ENCODE measurements around the gene EXOC6B.

Gene EXOC6B

GRCh38 chr2:72800492-72800891 is 25.3 kb downstream of the EXOC6B start:
- DNase-seq (ENCODE audit: low read depth in 1 of 2, low spot score in 1 of 2), result no peak
- TF ChIP-seq JUND (IDR thresholded peaks at IDR 0.05; ENCODE audit: low read depth), result no peak
- in situ Hi-C loops (cut with HindIII; ENCODE audit: low pct_unique_long_range_greater_than_20kb, low sequenced_read_pairs), result no loop called here

- no peak for TF ChIP-seq JUND (IDR thresholded peaks at IDR 0.05; ENCODE audit: low read depth)
- in situ Hi-C loops (cut with HindIII; ENCODE audit: low pct_unique_long_range_greater_than_20kb, low sequenced_read_pairs), result no loop called here
- DNase-seq (ENCODE audit: low read depth in 1 of 2, low spot score in 1 of 2), result no peak
These were observed 28.1 kb downstream of the EXOC6B start for GRCh38 chr2:72797740-72798139.

GRCh38 chr2:72796766-72797165 is 29.1 kb downstream of the EXOC6B start:
- TF ChIP-seq JUND (IDR thresholded peaks at IDR 0.05; ENCODE audit: low read depth), result no peak
- in situ Hi-C loops (cut with HindIII; ENCODE audit: low pct_unique_long_range_greater_than_20kb, low sequenced_read_pairs), result no loop called here
- DNase-seq (ENCODE audit: low read depth in 1 of 2, low spot score in 1 of 2), result no peak

- in situ Hi-C loops (cut with HindIII; ENCODE audit: low pct_unique_long_range_greater_than_20kb, low sequenced_read_pairs), result no loop called here
- DNase-seq (ENCODE audit: low read depth in 1 of 2, low spot score in 1 of 2), result no peak
- TF ChIP-seq JUND (IDR thresholded peaks at IDR 0.05; ENCODE audit: low read depth), result no peak
These were observed 31.3 kb downstream of the EXOC6B start for GRCh38 chr2:72794572-72794971.

GRCh38 chr2:72793798-72794440 is 31.9 kb downstream of the EXOC6B start:
- in situ Hi-C loops (cut with HindIII; ENCODE audit: low pct_unique_long_range_greater_than_20kb, low sequenced_read_pairs), result no loop called here

GRCh38 chr2:72789241-72789640 is 36.6 kb downstream of the EXOC6B start:
- no peak for TF ChIP-seq JUND (IDR thresholded peaks at IDR 0.05; ENCODE audit: low read depth)
- DNase-seq (ENCODE audit: low read depth in 1 of 2, low spot score in 1 of 2), result no peak
- in situ Hi-C loops (cut with HindIII; ENCODE audit: low pct_unique_long_range_greater_than_20kb, low sequenced_read_pairs), result no loop called here

More at GRCh38 chr2:72793798-72794440, 31.9 kb downstream of the EXOC6B start:
- DNase-seq (ENCODE audit: low read depth in 1 of 2, low spot score in 1 of 2), result no peak
- TF ChIP-seq JUND (IDR thresholded peaks at IDR 0.05; ENCODE audit: low read depth), result no peak

- TF ChIP-seq JUND (IDR thresholded peaks at IDR 0.05; ENCODE audit: low read depth), result no peak
- DNase-seq (ENCODE audit: low read depth in 1 of 2, low spot score in 1 of 2), result no peak
- in situ Hi-C loops (cut with HindIII; ENCODE audit: low pct_unique_long_range_greater_than_20kb, low sequenced_read_pairs), result no loop called here
These were observed 37.1 kb downstream of the EXOC6B start for GRCh38 chr2:72788756-72789155.

GRCh38 chr2:72785517-72785916 is 40.3 kb downstream of the EXOC6B start:
- no peak for TF ChIP-seq JUND (IDR thresholded peaks at IDR 0.05; ENCODE audit: low read depth)
- in situ Hi-C loops (cut with HindIII; ENCODE audit: low pct_unique_long_range_greater_than_20kb, low sequenced_read_pairs), result no loop called here
- DNase-seq (ENCODE audit: low read depth in 1 of 2, low spot score in 1 of 2), result no peak

GRCh38 chr2:72782520-72782919 is 43.3 kb downstream of the EXOC6B start:
- TF ChIP-seq JUND (IDR thresholded peaks at IDR 0.05; ENCODE audit: low read depth), result no peak
- in situ Hi-C loops (cut with HindIII; ENCODE audit: low pct_unique_long_range_greater_than_20kb, low sequenced_read_pairs), result no loop called here

GRCh38 chr2:72781480-72781879 is 44.4 kb downstream of the EXOC6B start:
- peak in 1 of 2 experiments; percentile 27 for DNase-seq (ENCODE audit: low read depth in 1 of 2, low spot score in 1 of 2)
- no peak for TF ChIP-seq JUND (IDR thresholded peaks at IDR 0.05; ENCODE audit: low read depth)
- in situ Hi-C loops (cut with HindIII; ENCODE audit: low pct_unique_long_range_greater_than_20kb, low sequenced_read_pairs), result no loop called here

More at GRCh38 chr2:72782520-72782919, 43.3 kb downstream of the EXOC6B start:
- no peak for DNase-seq (ENCODE audit: low read depth in 1 of 2, low spot score in 1 of 2)

GRCh38 chr2:72780477-72780876 is 45.4 kb downstream of the EXOC6B start:
- TF ChIP-seq JUND (IDR thresholded peaks at IDR 0.05; ENCODE audit: low read depth), result no peak
- in situ Hi-C loops (cut with HindIII; ENCODE audit: low pct_unique_long_range_greater_than_20kb, low sequenced_read_pairs), result no loop called here
- DNase-seq (ENCODE audit: low read depth in 1 of 2, low spot score in 1 of 2), result peak in 1 of 2 experiments; percentile 51

GRCh38 chr2:72779495-72779894 is 46.3 kb downstream of the EXOC6B start:
- in situ Hi-C loops (cut with HindIII; ENCODE audit: low pct_unique_long_range_greater_than_20kb, low sequenced_read_pairs), result no loop called here
- TF ChIP-seq JUND (IDR thresholded peaks at IDR 0.05; ENCODE audit: low read depth), result no peak

GRCh38 chr2:72778410-72778809 is 47.4 kb downstream of the EXOC6B start:
- in situ Hi-C loops (cut with HindIII; ENCODE audit: low pct_unique_long_range_greater_than_20kb, low sequenced_read_pairs), result no loop called here
- no peak for DNase-seq (ENCODE audit: low read depth in 1 of 2, low spot score in 1 of 2)
- TF ChIP-seq JUND (IDR thresholded peaks at IDR 0.05; ENCODE audit: low read depth), result no peak

More at GRCh38 chr2:72779495-72779894, 46.3 kb downstream of the EXOC6B start:
- DNase-seq (ENCODE audit: low read depth in 1 of 2, low spot score in 1 of 2), result no peak

Measured in T47D (cell line).